Measurements from ENCODE around the gene ZCCHC24.

ZCCHC24 gene

GRCh38 chr10:79386637-79387465 is 58.6 kb downstream of the ZCCHC24 start:
- in situ Hi-C loops (cut with MboI; ENCODE audit: low sequenced_read_pairs): no loop called here

- in situ Hi-C loops (cut with MboI; ENCODE audit: low sequenced_read_pairs): no loop called here
These were observed 59.5 kb downstream of the ZCCHC24 start for GRCh38 chr10:79385804-79386531.

GRCh38 chr10:79385392-79385795 is 60.0 kb downstream of the ZCCHC24 start:
- in situ Hi-C loops (cut with MboI; ENCODE audit: low sequenced_read_pairs): no loop called here

GRCh38 chr10:79384773-79385391 is 60.5 kb downstream of the ZCCHC24 start:
- in situ Hi-C loops (cut with MboI; ENCODE audit: low sequenced_read_pairs): no loop called here

GRCh38 chr10:79383974-79384606 is 61.3 kb downstream of the ZCCHC24 start:
- in situ Hi-C loops (cut with MboI; ENCODE audit: low sequenced_read_pairs): no loop called here

- in situ Hi-C loops (cut with MboI; ENCODE audit: low sequenced_read_pairs): no loop called here
These were observed 62.9 kb downstream of the ZCCHC24 start for GRCh38 chr10:79382491-79382941.

- in situ Hi-C loops (cut with MboI; ENCODE audit: low sequenced_read_pairs): no loop called here
These were observed 63.6 kb downstream of the ZCCHC24 start for GRCh38 chr10:79381804-79382221.

GRCh38 chr10:79380946-79381721 is 64.3 kb downstream of the ZCCHC24 start:
- in situ Hi-C loops (cut with MboI; ENCODE audit: low sequenced_read_pairs): no loop called here

- in situ Hi-C loops (cut with MboI; ENCODE audit: low sequenced_read_pairs): no loop called here
These were observed 65.1 kb downstream of the ZCCHC24 start for GRCh38 chr10:79380125-79380945.

- in situ Hi-C loops (cut with MboI; ENCODE audit: low sequenced_read_pairs): no loop called here
These were observed 65.8 kb downstream of the ZCCHC24 start for GRCh38 chr10:79379512-79380124.

- in situ Hi-C loops (cut with MboI; ENCODE audit: low sequenced_read_pairs): no loop called here
These were observed 66.5 kb downstream of the ZCCHC24 start for GRCh38 chr10:79378647-79379511.

GRCh38 chr10:79378383-79378646 is 67.1 kb downstream of the ZCCHC24 start:
- in situ Hi-C loops (cut with MboI; ENCODE audit: low sequenced_read_pairs): no loop called here

GRCh38 chr10:79377557-79378382 is 67.7 kb downstream of the ZCCHC24 start:
- in situ Hi-C loops (cut with MboI; ENCODE audit: low sequenced_read_pairs): no loop called here

- in situ Hi-C loops (cut with MboI; ENCODE audit: low sequenced_read_pairs): no loop called here
These were observed 68.5 kb downstream of the ZCCHC24 start for GRCh38 chr10:79376751-79377556.

- in situ Hi-C loops (cut with MboI; ENCODE audit: low sequenced_read_pairs): no loop called here
These were observed 69.3 kb downstream of the ZCCHC24 start for GRCh38 chr10:79376078-79376628.

- in situ Hi-C loops (cut with MboI; ENCODE audit: low sequenced_read_pairs): no loop called here
These were observed 69.9 kb downstream of the ZCCHC24 start for GRCh38 chr10:79375321-79376077.
